Neural cell (in vitro differentiated cells): ENCODE results near the gene NGFR. TPM values are rescaled to one million over a fixed set of nuclear protein-coding genes. Genes with fewer than 3 reads are reported as not detected.

Experiments
- H2AFZ ChIP-seq: fragments of 200-600, 300-800 bp; sonication (generic), shearing (Covaris generic); 2 replicates; pipeline ENCODE4 v1.6.0; 2014; ENCODE audit warnings: low read depth, mild to moderate bottlenecking, antibody characterized with exemption, low read length, moderate library complexity
- H3F3A ChIP-seq: fragments of 200-600 bp; shearing (Covaris generic); 2 replicates; pipeline ENCODE4 v1.6.1; 2016; ENCODE audit warnings: mild to moderate bottlenecking, moderate library complexity, mixed read lengths, antibody characterized with exemption, low read length; ENCODE audit not compliant: insufficient read depth, poor library complexity, severe bottlenecking
- H3K27ac ChIP-seq: fragments of 200-600, 300-800 bp; sonication (generic), shearing (Covaris generic); 2 replicates; pipeline ENCODE4 v1.5.1; 2014; ENCODE audit warnings: mild to moderate bottlenecking, low read length, moderate library complexity
- H3K27me3 ChIP-seq: fragments of 300-800, 200-600 bp; sonication (generic), shearing (Covaris generic); 2 replicates; pipeline ENCODE4 v1.6.0; 2014; ENCODE audit warnings: mild to moderate bottlenecking, low read depth, low read length, moderate library complexity; ENCODE audit not compliant: insufficient read depth
- H3K36me3 ChIP-seq: fragments of 300-800, 200-600 bp; sonication (generic), shearing (Covaris generic); 2 replicates; pipeline ENCODE4 v1.5.1; 2014; ENCODE audit warnings: mild to moderate bottlenecking, antibody characterized with exemption, low read length, moderate library complexity; ENCODE audit not compliant: insufficient read depth
- H3K4me2 ChIP-seq: fragments of 300-800, 200-600 bp; sonication (generic), shearing (Covaris generic); 2 replicates; pipeline ENCODE4 v1.6.0; 2014; ENCODE audit warnings: mild to moderate bottlenecking, low read length
- H3K4me3 ChIP-seq: fragments of 300-800, 200-600 bp; sonication (generic), shearing (Covaris generic); 2 replicates; pipeline ENCODE4 v1.5.1; 2014; ENCODE audit warnings: mild to moderate bottlenecking, low read length, moderate library complexity
- H3K79me2 ChIP-seq: fragments of 200-600 bp; shearing (Covaris generic); replicated peaks from 2 replicates; pipeline ENCODE4 v1.6.0; 2014; ENCODE audit warnings: mild to moderate bottlenecking, low read length, moderate library complexity; ENCODE audit not compliant: insufficient read depth
- H3K9ac ChIP-seq: fragments of 300-800, 200-600 bp; sonication (generic), shearing (Covaris generic); 2 replicates; pipeline ENCODE4 v1.6.1; 2016; ENCODE audit warnings: mild to moderate bottlenecking, low read length, mixed read lengths
- H3K9me2 ChIP-seq: fragments of 200-600 bp; shearing (Covaris generic); 2 replicates; pipeline ENCODE4 v1.6.1; 2016; ENCODE audit warnings: mild to moderate bottlenecking, low read length, mixed read lengths; ENCODE audit not compliant: insufficient read depth
- H3K9me3 ChIP-seq: fragments of 200-600, 300-800 bp; sonication (generic), shearing (Covaris generic); 2 replicates; pipeline ENCODE4 v1.6.1; 2016; ENCODE audit warnings: mild to moderate bottlenecking, mixed run types, low read length, moderate library complexity, mixed read lengths
- H4K20me1 ChIP-seq: fragments of 200-600 bp; shearing (Covaris generic); 2 replicates; pipeline ENCODE4 v1.6.1; 2016; ENCODE audit warnings: mild to moderate bottlenecking, mixed run types; ENCODE audit not compliant: insufficient read depth
- EP300 ChIP-seq: fragments of 450-650 bp; conservative IDR thresholded peaks from 2 replicates; pipeline ENCODE4 v1.6.1; 2014; ENCODE audit warnings: antibody characterized with exemption, mild to moderate bottlenecking, moderate library complexity; ENCODE audit not compliant: poor library complexity, severe bottlenecking
- EZH2 ChIP-seq: fragments of 200-600, 300-800 bp; shearing (Covaris generic), sonication (generic); IDR thresholded peaks from 2 replicates; pipeline ENCODE4 v1.6.1; 2014; ENCODE audit warnings: antibody characterized with exemption, low read length, borderline replicate concordance, mild to moderate bottlenecking; ENCODE audit not compliant: insufficient read depth, poor library complexity, severe bottlenecking
- MXI1 ChIP-seq: fragments of 450-650 bp; conservative IDR thresholded peaks from 2 replicates; pipeline ENCODE4 v1.6.1; 2014; ENCODE audit warnings: antibody characterized with exemption, mild to moderate bottlenecking; ENCODE audit not compliant: poor library complexity, severe bottlenecking
- POLR2AphosphoS5 ChIP-seq: IDR thresholded peaks from 2 replicates; pipeline ENCODE4 v1.6.1; 2012
- RAD21 ChIP-seq: fragments of 450-650 bp; conservative IDR thresholded peaks from 2 replicates; pipeline ENCODE4 v1.6.1; 2014; ENCODE audit warnings: antibody characterized with exemption, mild to moderate bottlenecking, moderate library complexity
- REST ChIP-seq: IDR thresholded peaks from 2 replicates; pipeline ENCODE4 v1.6.1; 2012; ENCODE audit warnings: borderline replicate concordance
- SMC3 ChIP-seq: fragments of 450-650 bp; conservative IDR thresholded peaks from 2 replicates; pipeline ENCODE4 v1.6.1; 2014; ENCODE audit warnings: antibody characterized with exemption, mild to moderate bottlenecking, moderate library complexity; ENCODE audit not compliant: poor library complexity
- TAF1 ChIP-seq: IDR thresholded peaks from 2 replicates; pipeline ENCODE4 v1.6.1; 2012; ENCODE audit warnings: low read depth
- polyA plus RNA-seq: library from polyadenylated mRNA; depleted of rRNA; stranded (reverse); fragments of >200 nt; gene quantifications from 2 replicates; pipeline ENCODE4 v1.2.3, GENCODE V29; 2014
- TF ChIP-seq, protein P1 (sequence below): fragments of 450-650 bp; IDR thresholded peaks from 2 replicates; pipeline ENCODE4 v1.5.1; 2014; ENCODE audit warnings: antibody characterized with exemption, mild to moderate bottlenecking, moderate library complexity; ENCODE audit not compliant: poor library complexity, severe bottlenecking

Gene NGFR
- polyA plus RNA-seq, 1 donor from 2014 or later, result 3.6 TPM

DNA sequence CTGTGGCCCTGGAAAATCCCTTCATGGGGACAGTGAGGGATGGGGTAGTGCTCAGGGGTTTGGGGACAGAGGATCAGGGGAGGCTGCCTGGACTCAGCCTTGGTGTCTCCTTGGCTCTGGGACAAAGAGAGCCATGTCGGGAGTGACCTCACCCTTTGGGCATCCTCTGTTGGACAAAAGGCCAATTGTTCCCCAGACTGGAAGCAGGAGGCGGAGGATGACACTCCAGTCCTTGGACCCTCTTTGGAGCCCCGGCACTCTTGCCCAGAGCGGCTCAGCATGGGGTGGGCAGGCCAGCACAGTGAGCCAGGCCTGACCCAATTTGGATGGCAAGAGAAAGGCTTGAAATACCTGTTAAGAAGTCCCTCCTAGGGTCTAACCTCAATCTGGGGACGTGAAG lies 41.0 kb upstream of the NGFR start:
- TF ChIP-seq, protein P1, sequence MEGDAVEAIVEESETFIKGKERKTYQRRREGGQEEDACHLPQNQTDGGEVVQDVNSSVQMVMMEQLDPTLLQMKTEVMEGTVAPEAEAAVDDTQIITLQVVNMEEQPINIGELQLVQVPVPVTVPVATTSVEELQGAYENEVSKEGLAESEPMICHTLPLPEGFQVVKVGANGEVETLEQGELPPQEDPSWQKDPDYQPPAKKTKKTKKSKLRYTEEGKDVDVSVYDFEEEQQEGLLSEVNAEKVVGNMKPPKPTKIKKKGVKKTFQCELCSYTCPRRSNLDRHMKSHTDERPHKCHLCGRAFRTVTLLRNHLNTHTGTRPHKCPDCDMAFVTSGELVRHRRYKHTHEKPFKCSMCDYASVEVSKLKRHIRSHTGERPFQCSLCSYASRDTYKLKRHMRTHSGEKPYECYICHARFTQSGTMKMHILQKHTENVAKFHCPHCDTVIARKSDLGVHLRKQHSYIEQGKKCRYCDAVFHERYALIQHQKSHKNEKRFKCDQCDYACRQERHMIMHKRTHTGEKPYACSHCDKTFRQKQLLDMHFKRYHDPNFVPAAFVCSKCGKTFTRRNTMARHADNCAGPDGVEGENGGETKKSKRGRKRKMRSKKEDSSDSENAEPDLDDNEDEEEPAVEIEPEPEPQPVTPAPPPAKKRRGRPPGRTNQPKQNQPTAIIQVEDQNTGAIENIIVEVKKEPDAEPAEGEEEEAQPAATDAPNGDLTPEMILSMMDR, result no peak
- TF ChIP-seq EZH2 (no peak), REST (no peak), MXI1 (no peak), TAF1 (no peak), POLR2AphosphoS5 (no peak), SMC3 (no peak), RAD21 (no peak), EP300 (no peak)
- no peak overlapping the region for H3K27ac ChIP-seq
- H4K20me1 ChIP-seq, result no peaks in the 10 kb centered on the region
- H3K9me3 ChIP-seq, result no peaks in the 10 kb centered on the region
- H3K4me2 ChIP-seq, result no peak overlapping the region
- H3K9me2 ChIP-seq, result no peaks in the 10 kb centered on the region
- H3F3A ChIP-seq, result no peaks in the 10 kb centered on the region
- H3K9ac ChIP-seq, result no peak overlapping the region
- H3K79me2 ChIP-seq, result no peaks in the 10 kb centered on the region
- no peaks in the 10 kb centered on the region for H3K36me3 ChIP-seq
- no peaks in the 10 kb centered on the region for H3K27me3 ChIP-seq
- no peak overlapping the region for H2AFZ ChIP-seq
- no peak overlapping the region for H3K4me3 ChIP-seq

DNA sequence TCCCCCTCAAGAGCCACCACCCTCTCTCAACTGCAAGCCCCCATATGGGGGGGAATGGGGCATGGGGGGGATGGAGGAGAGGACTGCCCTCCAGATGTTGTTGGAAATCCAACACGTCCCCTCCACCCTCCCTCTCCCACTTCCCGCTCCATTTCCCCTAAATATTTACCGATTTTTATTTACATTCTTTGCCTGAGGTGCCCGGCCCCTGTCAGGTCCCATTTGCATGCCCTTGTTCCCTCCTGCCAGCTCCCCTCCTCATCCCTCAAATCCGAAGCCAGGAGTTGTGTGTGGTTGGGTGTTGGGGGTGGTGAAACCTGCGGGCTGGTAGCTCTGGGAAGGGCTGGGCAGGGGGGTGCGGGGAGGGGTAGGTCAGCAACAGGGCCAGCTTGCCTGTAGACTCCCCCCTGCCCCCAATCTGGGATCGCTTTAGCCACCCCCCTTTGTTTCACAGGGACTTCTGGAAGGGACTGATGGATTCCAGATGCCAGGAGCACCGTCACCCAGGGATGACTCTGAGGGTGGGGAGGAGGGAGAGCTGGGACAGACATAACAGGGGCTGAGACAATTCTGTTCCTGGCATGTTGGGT lies 39.7 kb upstream of the NGFR start:
- Histone ChIP-seq H3K9me2 (no peaks in the 10 kb centered on the region), H3K4me3 (no peak overlapping the region), H3K36me3 (no peaks in the 10 kb centered on the region), H3K27ac (no peak overlapping the region), H3K4me2 (no peak overlapping the region), H3K79me2 (no peaks in the 10 kb centered on the region), H3F3A (no peaks in the 10 kb centered on the region), H2AFZ (no peak overlapping the region), H4K20me1 (no peaks in the 10 kb centered on the region), H3K27me3 (no peaks in the 10 kb centered on the region), H3K9ac (no peak overlapping the region), H3K9me3 (no peaks in the 10 kb centered on the region)
- TF ChIP-seq RAD21 (no peak), TAF1 (no peak), REST (no peak), EP300 (no peak), MXI1 (no peak), SMC3 (no peak), POLR2AphosphoS5 (no peak), EZH2 (no peak)
- TF ChIP-seq, protein P1, result no peak
